GM03348 (cell line): ENCODE measurements around the gene ATP5PB.

Experiments used
- DNase-seq: peaks from one replicate; pipeline ENCODE4 v3.0.0; 2012; ENCODE audit warnings: low spot score

ATP5PB gene

DNA sequence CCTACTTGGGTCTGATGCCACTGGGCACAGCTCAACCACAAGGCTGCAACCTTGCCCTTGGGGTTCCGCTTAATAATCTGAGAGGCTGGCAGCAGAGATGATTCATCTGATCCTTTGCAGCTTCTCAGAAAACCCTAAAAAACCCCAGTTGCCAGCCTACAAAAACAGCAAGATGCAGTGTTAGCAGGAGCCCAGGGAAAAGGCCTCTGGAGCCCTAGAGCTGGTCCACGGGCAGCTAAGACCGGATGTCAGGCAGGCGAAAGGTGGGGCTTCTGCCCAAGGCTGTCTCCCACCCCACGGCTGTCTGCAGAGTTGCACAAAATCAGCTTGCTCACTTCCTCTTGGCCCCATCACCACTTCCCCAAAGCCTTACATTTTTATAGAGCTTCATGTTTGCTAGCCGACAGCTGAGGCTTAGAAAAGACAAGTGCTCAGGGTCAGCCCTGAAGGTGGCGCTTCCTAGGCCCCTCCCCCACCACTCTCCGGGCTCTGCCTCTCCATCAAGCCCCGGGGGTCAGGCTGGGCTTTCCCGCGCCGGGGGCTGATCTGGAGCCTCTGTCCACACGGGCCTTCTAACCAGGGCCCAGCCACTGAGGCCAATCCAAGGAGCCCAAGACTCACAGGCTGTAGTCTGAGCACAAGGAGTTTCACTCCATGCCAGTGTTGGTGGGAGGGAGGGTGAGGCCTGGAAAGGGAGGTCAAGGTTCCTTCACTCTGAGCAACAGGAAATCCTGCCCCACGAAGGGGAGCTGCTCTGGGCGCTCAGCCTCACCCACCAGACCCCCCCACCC lies 58.3 kb downstream of the ATP5PB start:
- DNase-seq = peak; percentile 49

DNA sequence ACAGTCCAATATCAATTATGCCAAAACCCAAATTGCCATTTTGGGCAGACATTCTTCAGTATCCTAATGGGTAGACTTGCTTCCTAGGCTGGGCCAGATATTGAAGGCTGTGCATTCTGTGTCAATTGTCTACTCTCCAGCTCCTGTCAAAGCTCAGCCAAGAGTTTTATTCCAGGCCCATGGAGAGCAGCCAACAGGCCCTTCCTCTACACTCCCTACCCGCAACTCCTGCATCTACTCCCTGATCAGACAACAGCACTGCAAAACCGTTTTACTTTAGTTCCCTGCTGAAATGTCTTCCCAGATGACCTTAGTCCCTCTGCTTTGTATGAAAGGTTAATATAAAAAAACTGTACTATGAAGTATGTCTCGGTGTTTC lies 60.7 kb downstream of the ATP5PB start:
- no peak for DNase-seq

DNA sequence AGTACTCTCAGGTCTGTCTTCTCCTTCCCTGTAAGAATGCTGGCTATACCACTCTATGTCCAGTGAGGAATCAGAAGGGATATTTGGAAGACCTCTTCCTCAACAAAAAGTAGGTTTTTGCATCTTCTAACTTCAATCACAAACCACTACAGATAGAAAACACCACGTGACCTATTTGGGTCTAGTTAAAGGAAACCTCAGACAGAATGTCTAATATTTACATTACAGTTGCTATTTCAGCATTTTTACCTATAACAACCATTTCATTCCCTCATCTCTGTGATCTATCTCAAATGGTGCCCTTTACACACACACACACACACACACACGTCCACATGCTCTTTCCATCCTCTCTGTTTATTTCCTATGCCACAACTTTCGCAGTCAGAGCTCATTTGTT lies 62.1 kb downstream of the ATP5PB start:
- DNase-seq = no peak
